Smooth muscle cell (in vitro differentiated cells): Measurements from ENCODE around the gene ARAP2. TPM values are rescaled to one million over a fixed set of nuclear protein-coding genes. Genes with fewer than 3 reads are reported as not detected.

Source experiments
- DNase-seq: peaks from one replicate; lab custom pipeline; 2025; ENCODE audit not compliant: unreplicated experiment; lab: John Stamatoyannopoulos, UW
- H2AFZ ChIP-seq: fragments of 200-600 bp; sonication (generic); 2 replicates; pipeline ENCODE4 v1.6.0; 2016; ENCODE audit warnings: antibody characterized with exemption, low read depth, mild to moderate bottlenecking
- H3F3A ChIP-seq: fragments of 200-600 bp; sonication (generic); 2 replicates; pipeline ENCODE4 v1.6.0; 2017; ENCODE audit warnings: antibody characterized with exemption, low read depth
- H3K27ac ChIP-seq: fragments of 200-600 bp; sonication (generic); 2 replicates; pipeline ENCODE4 v1.5.1; 2016; ENCODE audit warnings: low read depth, mild to moderate bottlenecking
- H3K27me3 ChIP-seq: fragments of 200-600 bp; sonication (generic); 2 replicates; pipeline ENCODE4 v1.6.1; 2016; ENCODE audit warnings: low read depth, mild to moderate bottlenecking
- H3K36me3 ChIP-seq: fragments of 200-600 bp; sonication (generic); 2 replicates; pipeline ENCODE4 v1.5.1; 2016; ENCODE audit warnings: low read depth
- H3K4me1 ChIP-seq: fragments of 200-600 bp; sonication (generic); 2 replicates; pipeline ENCODE4 v1.5.1; 2016; ENCODE audit warnings: low read depth
- H3K4me2 ChIP-seq: fragments of 200-600 bp; sonication (generic); 2 replicates; pipeline ENCODE4 v1.6.0; 2016; ENCODE audit warnings: mild to moderate bottlenecking
- H3K4me3 ChIP-seq: fragments of 200-600 bp; sonication (generic); 2 replicates; pipeline ENCODE4 v1.5.1; 2016; ENCODE audit warnings: mild to moderate bottlenecking
- H3K79me2 ChIP-seq: fragments of 200-600 bp; sonication (generic); 2 replicates; pipeline ENCODE4 v1.6.0; 2016; ENCODE audit warnings: low read depth, mild to moderate bottlenecking
- H3K9ac ChIP-seq: fragments of 200-600 bp; sonication (generic); 2 replicates; pipeline ENCODE4 v1.6.0; 2016; ENCODE audit warnings: low read depth
- H3K9me3 ChIP-seq: fragments of 200-600 bp; sonication (generic); replicated peaks from 2 replicates; pipeline ENCODE4 v1.5.1; 2016; ENCODE audit warnings: low read depth
- H4K20me1 ChIP-seq: fragments of 200-600 bp; sonication (generic); 2 replicates; pipeline ENCODE4 v1.6.0; 2016; ENCODE audit warnings: low read depth
- CTCF ChIP-seq: fragments of 200-600 bp; sonication (generic); IDR thresholded peaks from 2 replicates; pipeline ENCODE4 v1.5.1; 2017; ENCODE audit warnings: borderline replicate concordance, mild to moderate bottlenecking, antibody characterized with exemption; ENCODE audit not compliant: insufficient read depth, poor library complexity, severe bottlenecking
- WGBS: methylation state at CpG from one replicate; pipeline ENCODE4 v1.1.7; 2016; ENCODE audit warnings: low lambda C conversion rate; 5-methylcytosine and 5-hydroxymethylcytosine counted together
- polyA plus RNA-seq: library from polyadenylated mRNA; unstranded; fragments of >200 nt; fragmentation: Nextera tagmentation; extraction: Ambion mirVana; gene quantifications from 2 replicates; pipeline ENCODE4 v1.2.1, GENCODE V29; 2016
- total RNA-seq: library from RNA; depleted of rRNA; stranded (reverse); fragments of >200 nt; gene quantifications from 2 replicates; pipeline ENCODE4 v1.2.3, GENCODE V29; 2014

The ARAP2 gene
- total and polyA plus RNA-seq, 2 experiments from 2014 or later = 1.2 to 17.9 TPM

DNA sequence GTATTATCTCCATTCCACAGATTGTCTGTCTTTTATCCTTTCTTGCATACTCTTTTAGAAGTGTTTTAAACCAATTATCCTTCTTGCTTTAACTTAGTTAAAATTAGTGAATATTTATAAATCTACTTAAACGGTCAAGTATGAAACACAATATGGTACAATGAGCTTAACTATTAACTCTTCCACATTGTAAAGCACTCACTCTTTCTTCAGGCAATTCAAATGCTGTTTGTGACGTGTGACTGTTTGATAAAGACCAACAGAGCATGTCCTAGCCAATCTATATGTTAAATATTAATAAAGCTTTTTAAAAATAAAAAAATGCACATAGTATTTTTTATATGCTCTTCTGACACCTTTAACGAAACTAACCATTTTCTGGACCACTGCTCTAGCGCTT, 192.7 kb downstream of the ARAP2 start:
- Histone ChIP-seq H4K20me1 (no peaks in the 10 kb centered on the region), H3K4me1 (no peaks in the 10 kb centered on the region), H3F3A (no peaks in the 10 kb centered on the region), H3K4me3 (no peak overlapping the region), H3K9me3 (no peaks in the 10 kb centered on the region), H2AFZ (no peak overlapping the region), H3K27ac (no peak overlapping the region), H3K27me3 (no peaks in the 10 kb centered on the region), H3K4me2 (no peak overlapping the region), H3K9ac (no peak overlapping the region), H3K79me2 (no peaks in the 10 kb centered on the region), H3K36me3 (no peaks in the 10 kb centered on the region)
- TF ChIP-seq CTCF = no peak
- no peak for DNase-seq
- 95% methylated on average over 4 of the region's 4 CpGs for WGBS

DNA sequence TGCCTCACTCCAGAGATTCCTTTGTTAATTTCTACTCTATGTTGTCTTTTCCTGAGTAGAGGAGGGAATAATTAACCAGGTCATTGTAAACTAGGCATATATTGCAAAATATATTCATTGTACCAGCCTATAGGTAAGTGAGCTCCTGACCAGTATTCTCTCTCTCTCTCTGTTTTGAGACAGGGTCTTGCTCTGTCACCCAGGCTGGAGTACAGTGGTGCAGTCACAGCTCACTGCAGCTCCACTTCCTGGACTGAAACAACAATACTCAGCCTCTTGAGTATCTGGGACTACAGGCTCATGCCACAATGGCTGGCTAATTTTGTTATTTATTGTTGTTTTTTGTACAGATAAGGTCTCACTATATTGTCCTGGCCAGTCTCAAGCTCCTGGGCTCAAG, 198.3 kb downstream of the ARAP2 start:
- Histone ChIP-seq H3K4me2 (no peak overlapping the region), H3F3A (no peaks in the 10 kb centered on the region), H3K36me3 (no peaks in the 10 kb centered on the region)

DNA sequence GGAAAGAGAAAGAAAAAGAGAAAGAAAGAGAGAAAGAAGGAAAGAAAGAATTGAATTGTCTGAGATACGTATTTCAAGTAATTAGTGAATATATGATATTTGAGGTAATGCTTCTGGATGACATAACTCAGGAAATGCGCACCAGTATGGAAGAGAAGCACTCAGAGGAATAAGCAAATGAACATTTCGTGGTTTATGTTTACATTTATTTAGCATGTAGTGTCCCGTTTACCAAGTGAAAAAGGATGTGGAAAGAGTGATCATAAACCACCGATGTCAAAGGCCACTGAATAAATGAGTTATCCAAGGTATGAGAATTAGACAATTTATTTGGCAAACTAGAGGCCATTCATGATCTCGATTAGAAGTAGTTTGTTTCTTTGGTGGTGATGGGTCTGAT, 200.4 kb downstream of the ARAP2 start:
- Histone ChIP-seq H3K27me3 (no peaks in the 10 kb centered on the region), H3K27ac (no peak overlapping the region), H3K9ac (no peak overlapping the region), H3K4me1 (no peaks in the 10 kb centered on the region), H4K20me1 (no peaks in the 10 kb centered on the region), H3K79me2 (no peaks in the 10 kb centered on the region), H3K4me2 (no peak overlapping the region), H3F3A (no peaks in the 10 kb centered on the region), H3K36me3 (no peaks in the 10 kb centered on the region), H2AFZ (no peak overlapping the region), H3K9me3 (no peaks in the 10 kb centered on the region), H3K4me3 (no peak overlapping the region)
- no peak for TF ChIP-seq CTCF
- DNase-seq = no peak
- 77% methylated on average over 6 of the region's 6 CpGs for WGBS

More for the DNA sequence above, 198.3 kb downstream of the ARAP2 start:
- Histone ChIP-seq H2AFZ (no peak overlapping the region), H3K9me3 (no peaks in the 10 kb centered on the region), H3K4me1 (no peaks in the 10 kb centered on the region), H3K27me3 (no peaks in the 10 kb centered on the region), H3K27ac (no peak overlapping the region), H3K4me3 (no peak overlapping the region), H4K20me1 (no peaks in the 10 kb centered on the region), H3K79me2 (no peaks in the 10 kb centered on the region), H3K9ac (no peak overlapping the region)
- no peak for TF ChIP-seq CTCF
- DNase-seq = no peak

GRCh38 chr4:36043241-36043640, 201.1 kb downstream of the ARAP2 start:
- no peaks in the 10 kb centered on the region for H4K20me1 ChIP-seq
- 94% methylated on average over 4 of the region's 4 CpGs for WGBS
- H3K9me3 ChIP-seq = no peaks in the 10 kb centered on the region
- H3K27ac ChIP-seq = no peak overlapping the region
- DNase-seq = no peak
- H3F3A ChIP-seq = no peaks in the 10 kb centered on the region
- H3K79me2 ChIP-seq = no peaks in the 10 kb centered on the region
- no peak overlapping the region for H3K9ac ChIP-seq
- H3K4me3 ChIP-seq = no peak overlapping the region
- no peak for TF ChIP-seq CTCF
- no peaks in the 10 kb centered on the region for H3K4me1 ChIP-seq
- H3K4me2 ChIP-seq = no peak overlapping the region
- H3K27me3 ChIP-seq = no peaks in the 10 kb centered on the region
- H3K36me3 ChIP-seq = no peaks in the 10 kb centered on the region
- H2AFZ ChIP-seq = no peak overlapping the region
